ENCODE measurements around the gene TGFBR1. TPM values are rescaled to one million over a fixed set of nuclear protein-coding genes. Genes with fewer than 3 reads are reported as not detected.

The TGFBR1 gene
- total RNA-seq, 5 donors from 2014 or later (not counting 1 experiment from before 2014, with no cell fraction given): 22.3 to 36.9 (median 31.7) TPM

DNA sequence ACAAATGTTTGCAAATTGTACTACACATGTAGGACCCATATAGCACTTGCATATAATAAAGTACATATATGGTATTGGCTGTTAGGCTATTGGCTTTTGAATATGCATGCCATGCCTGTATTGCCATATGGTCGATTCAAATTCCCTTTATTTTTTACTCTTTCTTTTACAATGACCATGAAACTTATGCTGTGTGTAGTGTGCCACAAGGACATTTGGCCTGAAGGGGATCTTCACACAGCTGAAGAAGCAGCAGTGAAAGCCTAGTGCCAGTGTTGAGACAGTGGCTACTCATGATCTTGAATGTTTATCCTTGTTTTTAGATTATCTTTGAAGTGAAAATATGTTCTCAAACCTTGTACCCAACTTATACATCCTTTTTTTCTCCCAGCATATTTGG lies 20.5 kb downstream of the TGFBR1 start:
- CTCF ChIA-PET: interaction anchor here (0.7 to 1.2 kb wide), 2 partner anchors 16 to 127 kb away, joined by 3 read pairs; no protein-coding TSS in a partner anchor
- ATAC-seq (replicated peaks in 1 of 4) (no peak), DNase-seq (no peak)
- H3K4me1 ChIP-seq (ENCODE audit: control insufficient read depth in 1 of 2, extremely low read depth in 1 of 2, insufficient read depth in 2 of 2, low read length in 2 of 2): peaks cover 22 to 68% of the 10 kb centered on the region in 2 experiments
- WGBS (ENCODE audit: insufficient coverage): no CpG with 5 or more reads among the region's 1 CpG
- H3K9me3 ChIP-seq: no peaks in the 10 kb centered on the region
- no peak overlapping the region for H3K27ac ChIP-seq (ENCODE audit: low read length)
- no peaks in the 10 kb centered on the region for H3K27me3 ChIP-seq (replicated peaks in 1 of 2; ENCODE audit: control insufficient read depth in 2 of 2, extremely low read depth in 1 of 2, insufficient read depth in 2 of 2, low read length in 1 of 2)
- Mint-ChIP-seq H3K27me3 (no peaks in the 10 kb centered on the region), H3K4me1 (peaks cover 89 to 95% (median 92%) of the 10 kb centered on the region in 3 donors), H3K27ac (peak overlapping the region; percentile 33 to 35), H3K9me3 (no peaks in the 10 kb centered on the region), H3K36me3 (peaks cover 9% of the 10 kb centered on the region), H3K4me3 (no peak overlapping the region)
- POLR2A ChIA-PET: interaction anchor here in 1 of 2 donors (0.6 kb wide), 1 partner anchor 68 kb away, joined by 3 read pairs; no protein-coding TSS in a partner anchor
- peaks cover 0 to 7% of the 10 kb centered on the region in 2 donors for H3K36me3 ChIP-seq (ENCODE audit: control insufficient read depth in 2 of 2, extremely low read depth in 1 of 2, insufficient read depth in 1 of 2, low read length in 1 of 2)
- no peak overlapping the region for H3K4me3 ChIP-seq (ENCODE audit: control insufficient read depth in 1 of 2, extremely low read depth in 1 of 2, low read length in 1 of 2)

DNA sequence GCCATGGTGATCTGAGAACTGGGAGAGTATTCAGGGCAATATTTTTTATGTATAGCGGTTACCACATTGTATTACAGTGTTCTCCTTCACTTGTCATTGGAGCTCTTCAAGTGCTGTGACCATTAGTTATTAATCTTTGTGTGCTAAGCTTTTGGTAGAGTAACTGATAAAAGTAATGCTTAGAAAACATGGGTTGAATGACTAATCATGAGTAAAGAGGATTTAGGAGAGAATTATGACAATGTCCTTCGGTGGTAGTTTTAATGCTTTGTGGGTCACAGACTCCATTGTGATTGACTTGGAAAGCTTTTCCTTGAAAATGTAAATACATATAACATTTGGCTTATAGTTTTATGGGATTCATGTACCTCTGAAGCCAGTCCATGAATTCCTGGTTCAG lies 21.4 kb downstream of the TGFBR1 start:
- Mint-ChIP-seq H3K9me3 (no peaks in the 10 kb centered on the region), H3K36me3 (peaks cover 12% of the 10 kb centered on the region), H3K4me1 (peaks cover 89 to 94% (median 90%) of the 10 kb centered on the region in 3 donors), H3K27ac (peak overlapping the region in 1 of 2 donors; percentile 35), H3K27me3 (no peaks in the 10 kb centered on the region), H3K4me3 (no peak overlapping the region)
- no peak for ATAC-seq (replicated peaks in 1 of 4)
- H3K4me3 ChIP-seq (ENCODE audit: control insufficient read depth in 1 of 2, extremely low read depth in 1 of 2, low read length in 1 of 2): no peak overlapping the region
- H3K36me3 ChIP-seq (ENCODE audit: control insufficient read depth in 2 of 2, extremely low read depth in 1 of 2, insufficient read depth in 1 of 2, low read length in 1 of 2): peaks cover 0 to 7% of the 10 kb centered on the region in 2 donors
- H3K27ac ChIP-seq (ENCODE audit: low read length): no peak overlapping the region
- H3K27me3 ChIP-seq (replicated peaks in 1 of 2; ENCODE audit: control insufficient read depth in 2 of 2, extremely low read depth in 1 of 2, insufficient read depth in 2 of 2, low read length in 1 of 2): no peaks in the 10 kb centered on the region
- WGBS (ENCODE audit: insufficient coverage): no CpG with 5 or more reads among the region's 2 CpGs
- H3K4me1 ChIP-seq (ENCODE audit: control insufficient read depth in 1 of 2, extremely low read depth in 1 of 2, insufficient read depth in 2 of 2, low read length in 2 of 2): peaks cover 22 to 68% of the 10 kb centered on the region in 2 experiments
- CTCF ChIA-PET: interaction anchor here in 1 of 2 donors (1.1 kb wide), 1 partner anchor 12 kb away, joined by 3 read pairs; no protein-coding TSS in a partner anchor
- no peaks in the 10 kb centered on the region for H3K9me3 ChIP-seq
- POLR2A ChIA-PET: interaction anchor here in 1 of 2 donors (1.0 kb wide), 1 partner anchor 11 kb away, joined by 3 read pairs; no protein-coding TSS in a partner anchor
- DNase-seq: no peak

DNA sequence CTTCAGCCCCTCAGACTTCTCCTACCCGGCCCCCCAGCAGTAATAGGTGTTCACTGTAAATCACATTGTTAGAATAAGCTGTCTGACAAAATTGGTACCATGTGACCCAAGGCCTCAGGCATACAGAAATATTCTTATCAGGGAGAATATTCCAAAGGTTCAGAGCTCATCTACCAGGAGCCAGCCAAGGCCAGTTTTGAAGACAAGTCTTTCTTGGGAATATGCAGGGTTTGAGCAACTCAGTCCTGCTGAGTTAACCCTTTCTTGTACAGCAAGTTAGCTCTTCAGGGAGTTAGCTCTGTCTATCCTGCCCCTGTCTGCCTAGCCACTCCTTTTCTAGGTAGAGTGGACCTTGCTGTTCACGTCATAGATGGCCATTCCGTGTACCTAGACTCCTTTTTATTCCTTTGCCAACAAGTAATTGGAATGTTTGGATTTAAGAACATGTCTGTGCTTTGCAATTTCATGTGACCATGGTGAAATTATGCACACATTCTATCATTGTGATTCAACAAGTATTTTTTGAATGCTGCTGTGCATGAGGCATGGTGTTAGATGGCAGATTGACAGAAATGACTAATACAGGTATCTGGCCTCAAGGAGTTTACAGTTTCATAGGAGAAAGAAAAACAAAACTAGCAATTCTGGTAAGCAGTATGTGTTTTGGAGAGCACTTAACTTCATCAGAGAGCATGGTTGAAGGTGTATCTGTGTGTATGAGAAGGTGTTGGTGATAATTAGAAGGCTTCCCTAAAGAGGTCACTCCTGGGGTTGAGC lies 22.6 kb downstream of the TGFBR1 start:
- H3K4me1 ChIP-seq (ENCODE audit: control insufficient read depth in 1 of 2, extremely low read depth in 1 of 2, insufficient read depth in 2 of 2, low read length in 2 of 2): peaks cover 27 to 65% of the 10 kb centered on the region in 2 experiments
- DNase-seq (no peak), ATAC-seq (replicated peaks in 1 of 4) (no peak)
- no peaks in the 10 kb centered on the region for H3K9me3 Mint-ChIP-seq
- peaks cover 17% of the 10 kb centered on the region for H3K36me3 Mint-ChIP-seq
- H3K4me1 Mint-ChIP-seq: peaks cover 86 to 89% (median 87%) of the 10 kb centered on the region in 3 donors
- H3K4me3 Mint-ChIP-seq: no peak overlapping the region
- 100% methylated on average over 1 of the region's 3 CpGs for WGBS (ENCODE audit: insufficient coverage)
- peak overlapping the region; percentile 48 to 59 for H3K27ac Mint-ChIP-seq
- no peaks in the 10 kb centered on the region for H3K27me3 Mint-ChIP-seq
- H3K27me3 ChIP-seq (replicated peaks in 1 of 2; ENCODE audit: control insufficient read depth in 2 of 2, extremely low read depth in 1 of 2, insufficient read depth in 2 of 2, low read length in 1 of 2): no peaks in the 10 kb centered on the region
- POLR2A ChIA-PET: no interaction called here
- peaks cover 0 to 11% of the 10 kb centered on the region in 2 donors for H3K36me3 ChIP-seq (ENCODE audit: control insufficient read depth in 2 of 2, extremely low read depth in 1 of 2, insufficient read depth in 1 of 2, low read length in 1 of 2)
- CTCF ChIA-PET: interaction anchor here in 1 of 2 donors (0.5 to 1.0 kb wide), 2 partner anchors 8 to 20 kb away, joined by 3 to 7 read pairs; no protein-coding TSS in a partner anchor
- no peaks in the 10 kb centered on the region for H3K9me3 ChIP-seq
- H3K4me3 ChIP-seq (ENCODE audit: control insufficient read depth in 1 of 2, extremely low read depth in 1 of 2, low read length in 1 of 2): no peak overlapping the region
- H3K27ac ChIP-seq (ENCODE audit: low read length): no peak overlapping the region

DNA sequence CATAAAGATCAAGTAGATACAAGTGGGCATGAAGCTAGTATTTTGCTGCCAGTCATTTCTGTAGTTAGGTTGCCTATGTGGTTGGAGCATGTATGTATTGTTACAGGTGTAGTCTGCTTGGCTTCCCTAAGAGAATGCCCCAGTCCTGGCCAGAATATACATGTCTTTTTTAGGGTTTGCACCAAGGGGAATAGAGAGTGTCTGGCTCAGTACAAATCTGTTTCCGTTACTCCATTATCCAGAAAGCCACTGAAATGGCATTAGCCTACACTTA lies 23.2 kb downstream of the TGFBR1 start:
- H3K9me3 Mint-ChIP-seq: no peaks in the 10 kb centered on the region
- H3K4me1 Mint-ChIP-seq: peaks cover 85 to 91% (median 87%) of the 10 kb centered on the region in 3 donors
- peaks cover 27 to 62% of the 10 kb centered on the region in 2 experiments for H3K4me1 ChIP-seq (ENCODE audit: control insufficient read depth in 1 of 2, extremely low read depth in 1 of 2, insufficient read depth in 2 of 2, low read length in 2 of 2)
- no peaks in the 10 kb centered on the region for H3K27me3 Mint-ChIP-seq
- no CpG with 5 or more reads among the region's 1 CpG for WGBS (ENCODE audit: insufficient coverage)
- ATAC-seq (replicated peaks in 1 of 4): no peak
- H3K27ac Mint-ChIP-seq: peak overlapping the region; percentile 22 to 40
- no peak overlapping the region for H3K4me3 ChIP-seq (ENCODE audit: control insufficient read depth in 1 of 2, extremely low read depth in 1 of 2, low read length in 1 of 2)
- H3K36me3 Mint-ChIP-seq: peaks cover 20% of the 10 kb centered on the region
- no peaks in the 10 kb centered on the region for H3K27me3 ChIP-seq (replicated peaks in 1 of 2; ENCODE audit: control insufficient read depth in 2 of 2, extremely low read depth in 1 of 2, insufficient read depth in 2 of 2, low read length in 1 of 2)
- peaks cover 0 to 11% of the 10 kb centered on the region in 2 donors for H3K36me3 ChIP-seq (ENCODE audit: control insufficient read depth in 2 of 2, extremely low read depth in 1 of 2, insufficient read depth in 1 of 2, low read length in 1 of 2)
- H3K4me3 Mint-ChIP-seq: no peak overlapping the region
- H3K27ac ChIP-seq (ENCODE audit: low read length): no peak overlapping the region
- no peaks in the 10 kb centered on the region for H3K9me3 ChIP-seq
- DNase-seq: no peak
- POLR2A ChIA-PET: no interaction called here
- CTCF ChIA-PET: no interaction called here

DNA sequence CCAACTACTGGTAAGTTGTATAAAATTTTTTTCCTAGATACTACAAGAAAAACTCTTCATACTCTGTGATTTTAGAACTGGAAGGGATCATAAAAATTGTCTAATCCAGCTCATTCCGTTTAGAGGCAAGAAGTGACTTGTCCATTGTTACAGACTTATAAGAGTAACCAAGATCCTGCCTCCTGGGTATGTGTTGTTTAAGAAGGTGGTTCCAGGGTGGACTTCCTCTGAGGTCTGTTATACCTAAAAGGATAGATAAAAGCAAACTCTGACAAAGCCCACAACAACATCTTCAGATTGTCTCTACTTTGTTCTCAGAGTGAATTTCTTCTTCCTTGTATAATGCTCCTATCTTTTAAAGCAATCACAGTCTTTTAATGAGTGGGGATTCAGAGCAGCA lies 24.2 kb downstream of the TGFBR1 start:
- Histone ChIP-seq H3K27ac (ENCODE audit: low read length) (no peak overlapping the region), H3K4me3 (ENCODE audit: control insufficient read depth in 1 of 2, extremely low read depth in 1 of 2, low read length in 1 of 2) (no peak overlapping the region), H3K4me1 (ENCODE audit: control insufficient read depth in 1 of 2, extremely low read depth in 1 of 2, insufficient read depth in 2 of 2, low read length in 2 of 2) (peaks cover 30 to 60% of the 10 kb centered on the region in 2 experiments), H3K9me3 (no peaks in the 10 kb centered on the region), H3K27me3 (replicated peaks in 1 of 2; ENCODE audit: control insufficient read depth in 2 of 2, extremely low read depth in 1 of 2, insufficient read depth in 2 of 2, low read length in 1 of 2) (no peaks in the 10 kb centered on the region), H3K36me3 (ENCODE audit: control insufficient read depth in 2 of 2, extremely low read depth in 1 of 2, insufficient read depth in 1 of 2, low read length in 1 of 2) (peaks cover 0 to 14% of the 10 kb centered on the region in 2 donors)
- no CpG with 5 or more reads among the region's 1 CpG for WGBS (ENCODE audit: insufficient coverage)
- DNase-seq (no peak), ATAC-seq (replicated peaks in 1 of 4) (peak; percentile 65 to 78 (median 78))
- no peaks in the 10 kb centered on the region for H3K9me3 Mint-ChIP-seq
- POLR2A ChIA-PET: interaction anchor here in 1 of 2 donors (0.6 kb wide), 1 partner anchor 68 kb away, joined by 4 read pairs; no protein-coding TSS in a partner anchor
- H3K36me3 Mint-ChIP-seq: peaks cover 23% of the 10 kb centered on the region
- H3K4me1 Mint-ChIP-seq: peaks cover 78 to 88% (median 84%) of the 10 kb centered on the region in 3 donors
- H3K27ac Mint-ChIP-seq: peak overlapping the region; percentile 77 to 92
- peak overlapping the region in 2 of 3 donors; percentile 13 to 66 for H3K4me3 Mint-ChIP-seq
- no peaks in the 10 kb centered on the region for H3K27me3 Mint-ChIP-seq
- CTCF ChIA-PET: interaction anchor here (0.5 to 2.4 kb wide), 2 partner anchors 11 to 56 kb away, joined by 3 to 11 read pairs; no protein-coding TSS in a partner anchor

DNA sequence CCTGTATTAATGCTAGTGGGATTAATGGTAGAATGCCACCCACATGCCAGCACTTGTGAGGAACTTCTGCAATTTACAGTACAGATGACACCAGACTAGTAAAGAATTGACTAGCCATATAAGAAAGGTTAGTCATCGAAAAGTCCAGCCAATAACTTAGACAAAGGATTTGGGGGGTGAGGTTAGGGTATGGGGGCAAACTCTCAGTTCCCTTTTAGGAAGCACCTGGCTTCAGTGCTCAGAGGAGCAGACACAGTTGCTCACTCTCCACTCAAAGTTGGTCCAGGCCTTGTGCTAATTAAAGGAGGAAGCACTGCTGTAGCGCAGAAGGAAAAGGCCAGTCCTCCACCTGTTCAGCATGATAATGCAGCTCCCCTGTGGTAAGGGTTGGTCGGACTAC lies 25.2 kb downstream of the TGFBR1 start:
- DNase-seq (peak in 1 of 35 experiments; percentile 10), ATAC-seq (replicated peaks in 1 of 4) (peak in 1 of 4 experiments; percentile 37)
- Histone ChIP-seq H3K36me3 (ENCODE audit: control insufficient read depth in 2 of 2, extremely low read depth in 1 of 2, insufficient read depth in 1 of 2, low read length in 1 of 2) (peaks cover 0 to 14% of the 10 kb centered on the region in 2 donors), H3K9me3 (no peaks in the 10 kb centered on the region), H3K27me3 (replicated peaks in 1 of 2; ENCODE audit: control insufficient read depth in 2 of 2, extremely low read depth in 1 of 2, insufficient read depth in 2 of 2, low read length in 1 of 2) (no peaks in the 10 kb centered on the region), H3K4me1 (ENCODE audit: control insufficient read depth in 1 of 2, extremely low read depth in 1 of 2, insufficient read depth in 2 of 2, low read length in 2 of 2) (peaks cover 35 to 67% of the 10 kb centered on the region in 2 experiments), H3K4me3 (ENCODE audit: control insufficient read depth in 1 of 2, extremely low read depth in 1 of 2, low read length in 1 of 2) (no peak overlapping the region), H3K27ac (ENCODE audit: low read length) (no peak overlapping the region)
- Mint-ChIP-seq H3K4me3 (peak overlapping the region in 1 of 3 donors; percentile 34), H3K9me3 (no peaks in the 10 kb centered on the region), H3K4me1 (peaks cover 76 to 88% (median 84%) of the 10 kb centered on the region in 3 donors), H3K27me3 (no peaks in the 10 kb centered on the region), H3K27ac (peak overlapping the region; percentile 60 to 61), H3K36me3 (peaks cover 21% of the 10 kb centered on the region)
- ChIA-PET CTCF (interaction anchor here in 1 of 2 donors (2.4 kb wide), 1 partner anchor 10 kb away, joined by 11 read pairs; no protein-coding TSS in a partner anchor), POLR2A (no interaction called here)
- WGBS (ENCODE audit: insufficient coverage): 100% methylated on average over 1 of the region's 3 CpGs
